ENCODE data around the gene NAA60. TPM values are rescaled to one million over a fixed set of nuclear protein-coding genes. Genes with fewer than 3 reads are reported as not detected.

Gene NAA60
- total RNA-seq, 1 donor: 16.6 TPM

DNA sequence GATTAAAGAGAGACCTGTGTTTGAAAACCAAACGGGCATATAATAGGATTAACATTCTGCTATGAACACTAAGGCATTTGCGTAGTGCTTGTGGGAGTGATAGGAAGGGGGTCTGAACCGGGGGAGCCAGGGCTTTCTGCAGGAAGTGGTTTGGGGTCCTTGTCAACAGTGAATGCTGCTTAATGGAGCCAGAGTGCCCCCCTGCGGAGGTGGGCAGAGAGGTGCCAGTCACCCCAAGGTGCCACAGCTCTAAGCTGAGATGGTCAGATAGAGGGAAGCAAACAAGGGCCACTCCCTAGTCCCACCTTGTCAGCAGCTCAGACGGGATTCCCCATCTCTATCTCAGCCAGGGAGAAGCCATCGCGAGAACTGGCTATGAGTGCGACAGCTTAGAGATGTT is 17.7 kb downstream of the NAA60 start:
- no peak overlapping the region for H3K4me3 ChIP-seq (ENCODE audit: low read depth, low read length)
- no peak for DNase-seq (ENCODE audit: low read depth)
- TF ChIP-seq, protein P1, sequence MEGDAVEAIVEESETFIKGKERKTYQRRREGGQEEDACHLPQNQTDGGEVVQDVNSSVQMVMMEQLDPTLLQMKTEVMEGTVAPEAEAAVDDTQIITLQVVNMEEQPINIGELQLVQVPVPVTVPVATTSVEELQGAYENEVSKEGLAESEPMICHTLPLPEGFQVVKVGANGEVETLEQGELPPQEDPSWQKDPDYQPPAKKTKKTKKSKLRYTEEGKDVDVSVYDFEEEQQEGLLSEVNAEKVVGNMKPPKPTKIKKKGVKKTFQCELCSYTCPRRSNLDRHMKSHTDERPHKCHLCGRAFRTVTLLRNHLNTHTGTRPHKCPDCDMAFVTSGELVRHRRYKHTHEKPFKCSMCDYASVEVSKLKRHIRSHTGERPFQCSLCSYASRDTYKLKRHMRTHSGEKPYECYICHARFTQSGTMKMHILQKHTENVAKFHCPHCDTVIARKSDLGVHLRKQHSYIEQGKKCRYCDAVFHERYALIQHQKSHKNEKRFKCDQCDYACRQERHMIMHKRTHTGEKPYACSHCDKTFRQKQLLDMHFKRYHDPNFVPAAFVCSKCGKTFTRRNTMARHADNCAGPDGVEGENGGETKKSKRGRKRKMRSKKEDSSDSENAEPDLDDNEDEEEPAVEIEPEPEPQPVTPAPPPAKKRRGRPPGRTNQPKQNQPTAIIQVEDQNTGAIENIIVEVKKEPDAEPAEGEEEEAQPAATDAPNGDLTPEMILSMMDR (IDR thresholded peaks at IDR 0.05; ENCODE audit: insufficient read depth, low read length): no peak

DNA sequence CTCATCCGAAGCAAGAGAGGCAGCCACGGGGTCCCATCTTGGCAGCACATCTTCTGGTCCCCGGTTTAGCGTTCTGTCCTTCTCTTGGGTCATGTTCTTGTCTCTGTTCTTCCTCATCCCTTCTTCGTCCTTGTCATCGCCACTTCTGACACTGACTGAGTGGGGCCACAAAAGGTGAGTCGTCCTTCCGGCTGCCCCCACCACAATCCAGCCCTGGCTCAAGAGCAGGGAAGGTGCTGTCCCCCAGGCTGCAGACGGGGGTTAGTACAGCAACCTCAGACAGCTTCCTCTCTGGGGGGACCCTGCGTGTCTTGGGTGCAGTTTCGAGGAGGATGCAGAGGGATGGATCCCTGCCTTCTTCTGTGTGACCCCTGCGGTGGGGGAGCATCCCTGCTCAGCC is 21.8 kb downstream of the NAA60 start:
- DNase-seq (ENCODE audit: low read depth): no peak
- TF ChIP-seq, protein P1 (IDR thresholded peaks at IDR 0.05; ENCODE audit: insufficient read depth, low read length): no peak
- no peak overlapping the region for H3K4me3 ChIP-seq (ENCODE audit: low read depth, low read length)

DNA sequence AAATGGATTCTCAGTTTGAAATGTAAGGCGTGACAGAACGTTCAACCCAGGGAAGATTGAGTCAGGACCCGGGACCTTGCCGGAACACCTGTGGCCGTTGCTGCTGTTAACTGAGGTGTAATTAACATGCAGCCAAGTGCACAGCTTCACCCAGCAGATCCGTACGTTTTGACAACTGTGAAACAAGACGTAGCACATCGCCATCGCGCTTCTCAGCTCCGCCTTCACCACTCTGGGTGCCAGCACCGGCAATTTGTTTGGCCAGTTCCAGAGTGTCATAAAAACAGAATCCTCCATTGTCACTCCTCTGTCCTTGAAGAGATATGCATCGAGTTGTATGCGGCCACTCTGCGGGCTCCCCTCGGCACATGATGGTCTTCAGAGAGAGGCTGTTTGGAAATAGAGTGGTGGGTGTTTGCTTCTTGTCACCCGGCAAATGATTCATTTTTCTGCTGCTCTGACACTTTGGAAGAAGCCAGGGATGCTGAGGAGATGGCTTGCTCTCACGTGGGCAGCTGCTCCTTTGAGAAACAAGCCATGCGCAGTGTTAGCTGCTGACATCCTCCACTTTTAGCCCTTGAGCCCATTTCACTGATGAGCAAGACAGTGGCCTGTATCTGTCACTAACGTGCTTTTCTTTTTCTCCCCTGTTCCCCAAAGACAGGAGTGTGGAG is 22.6 kb downstream of the NAA60 start:
- no peak for DNase-seq (ENCODE audit: low read depth)
- no peak overlapping the region for H3K4me3 ChIP-seq (ENCODE audit: low read depth, low read length)
- TF ChIP-seq, protein P1 (IDR thresholded peaks at IDR 0.05; ENCODE audit: insufficient read depth, low read length): no peak

DNA sequence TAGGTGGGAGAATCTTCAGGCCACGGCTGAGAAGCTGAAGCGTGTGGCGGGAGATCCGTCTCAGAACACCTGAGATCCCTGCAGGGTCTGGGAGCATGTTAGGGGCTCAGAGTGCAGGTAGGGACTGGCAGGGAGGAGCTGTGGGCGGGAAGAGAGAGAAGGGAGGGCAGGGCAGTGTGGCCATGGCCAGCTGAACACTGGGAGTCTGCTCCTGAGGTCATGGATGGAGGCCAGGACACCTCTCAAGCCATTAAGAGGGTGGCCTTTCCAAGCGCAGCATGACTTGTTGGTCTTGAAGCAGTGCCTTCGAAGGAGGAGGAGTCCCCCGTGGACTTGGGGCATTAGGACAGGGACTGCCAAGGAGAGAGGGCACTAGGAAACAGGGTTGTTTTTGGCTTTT is 23.7 kb downstream of the NAA60 start:
- TF ChIP-seq, protein P1 (IDR thresholded peaks at IDR 0.05; ENCODE audit: insufficient read depth, low read length): no peak
- no peak overlapping the region for H3K4me3 ChIP-seq (ENCODE audit: low read depth, low read length)
- DNase-seq (ENCODE audit: low read depth): no peak

DNA sequence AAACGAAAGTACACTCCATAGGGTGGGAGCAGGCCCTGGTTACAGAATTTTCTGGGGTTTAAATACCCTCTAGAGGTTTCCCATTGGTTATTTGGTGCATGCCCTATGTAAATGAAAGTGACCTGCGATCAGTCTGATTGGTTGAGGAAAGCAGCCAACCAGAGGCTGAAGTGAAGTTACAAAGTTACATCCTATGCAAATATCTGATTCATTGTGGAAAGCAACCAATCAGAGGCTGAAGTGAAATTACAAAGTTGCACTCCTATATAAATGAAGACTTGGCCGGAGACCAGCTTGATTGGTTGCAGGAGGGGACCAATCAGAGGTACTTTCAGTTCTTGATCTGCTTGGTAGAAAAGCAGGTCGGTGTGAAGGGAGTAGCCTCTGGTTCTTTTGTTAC is 24.4 kb downstream of the NAA60 start:
- H3K4me3 ChIP-seq (ENCODE audit: low read depth, low read length): no peak overlapping the region
- TF ChIP-seq, protein P1 (IDR thresholded peaks at IDR 0.05; ENCODE audit: insufficient read depth, low read length): no peak
- peak; percentile 37 for DNase-seq (ENCODE audit: low read depth)

DNA sequence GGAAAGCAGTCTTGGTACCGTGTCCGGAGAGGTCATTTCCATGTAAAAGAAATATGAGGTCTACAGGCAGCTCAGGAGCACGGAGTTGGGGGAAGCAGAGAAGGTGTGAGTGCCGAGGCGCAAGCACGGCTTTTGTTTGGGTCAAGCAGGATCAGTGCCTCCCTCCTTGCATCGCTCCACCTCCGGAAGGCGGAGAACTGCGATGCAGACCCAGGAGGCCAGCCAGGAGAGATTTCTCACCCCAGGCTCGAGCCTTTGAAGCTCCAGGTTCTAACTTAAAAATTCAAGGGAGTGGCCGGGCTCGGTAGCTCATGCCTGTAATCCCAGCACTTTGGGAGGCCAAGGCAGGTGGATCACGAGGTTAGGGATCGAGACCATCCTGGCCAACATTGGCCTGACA is 25.0 kb downstream of the NAA60 start:
- DNase-seq (ENCODE audit: low read depth): no peak
- TF ChIP-seq, protein P1 (IDR thresholded peaks at IDR 0.05; ENCODE audit: insufficient read depth, low read length): no peak
- H3K4me3 ChIP-seq (ENCODE audit: low read depth, low read length): no peak overlapping the region

DNA sequence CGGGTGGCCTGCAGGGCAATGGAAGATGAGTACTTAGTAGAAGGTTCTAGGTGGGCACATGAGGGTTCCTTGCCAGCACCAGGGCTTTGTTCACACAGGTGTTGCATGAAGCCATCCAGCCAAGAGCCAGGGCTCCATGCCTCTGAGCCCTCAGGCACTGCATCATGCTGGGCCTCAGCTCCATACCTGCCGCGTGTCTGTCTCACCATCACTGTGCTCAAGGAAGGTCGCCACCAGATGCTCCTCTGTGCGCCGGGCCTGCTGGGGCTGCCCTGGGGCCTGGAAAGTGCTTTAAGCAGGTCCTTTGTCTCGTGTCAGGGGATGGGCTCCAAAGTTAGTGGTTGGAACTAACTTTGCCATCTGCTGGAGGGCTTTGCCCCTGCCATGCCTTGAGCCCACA is 26.3 kb downstream of the NAA60 start:
- TF ChIP-seq, protein P1 (IDR thresholded peaks at IDR 0.05; ENCODE audit: insufficient read depth, low read length): no peak
- H3K4me3 ChIP-seq (ENCODE audit: low read depth, low read length): no peak overlapping the region
- no peak for DNase-seq (ENCODE audit: low read depth)

Measured in fibroblast of the aortic adventitia (primary cell).